Right ventricle myocardium superior (tissue), 1 donor: ENCODE data around the gene HS3ST2. TPM values are rescaled to one million over a fixed set of nuclear protein-coding genes. Genes with fewer than 3 reads are reported as not detected.
"Not testable (repeated sequence)": the region's sequence is repeated elsewhere in the genome, so short reads cannot be mapped to it uniquely, and the experiment has no call there.

Experiments used
- ATAC-seq: fragments of 200-7000 bp; cut with Tn5 transposase; one replicate; pipeline ENCODE4 v1.9.1; 2020; ENCODE audit warnings: mild to moderate bottlenecking; ENCODE audit not compliant: poor library complexity
- DNase-seq: peaks from one replicate; pipeline ENCODE4 v3.0.0-alpha.2; 2020
- intact Hi-C: fragments of 100-400 bp; cut with DNase I; formaldehyde crosslinking; loops from one replicate; pipeline ENCODE4 v1.11.2; 2022
- total RNA-seq: library from RNA; stranded (reverse); fragmentation: NEBNext Ultra II Directional; extraction: Animal tissue kit (Norgen Biotek cat#: 25700); gene quantifications from one replicate; pipeline ENCODE4 v1.2.1, GENCODE V29; 2021
- donor health status: DM: no; HTN: yes; CAD: no; lungs with severe emphysema.

Gene HS3ST2
- total RNA-seq, 1 donor from 2014 or later: 0.19 TPM

DNA sequence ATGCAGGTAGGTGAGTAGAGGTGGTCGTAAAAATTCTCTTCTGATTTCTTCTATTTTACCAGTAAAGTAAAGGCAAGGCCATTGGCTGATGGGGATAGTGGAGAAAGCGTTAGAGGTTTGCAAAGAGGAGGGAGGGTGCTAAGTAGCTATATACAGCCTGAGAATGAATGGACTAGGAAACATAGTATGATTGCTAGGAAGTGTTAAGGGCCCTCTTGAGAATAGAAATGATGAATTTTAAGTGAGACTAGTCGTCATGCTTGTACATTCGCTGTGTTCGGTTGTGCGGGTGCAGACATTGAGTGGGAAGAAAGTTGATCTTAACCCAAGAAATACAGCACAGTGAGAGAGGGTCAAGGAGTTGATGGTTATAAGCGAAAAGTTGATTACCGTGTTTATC is 7.2 kb upstream of the HS3ST2 start:
- ATAC-seq (no peak), DNase-seq (no peak)
- intact Hi-C loops: no loop called here

DNA sequence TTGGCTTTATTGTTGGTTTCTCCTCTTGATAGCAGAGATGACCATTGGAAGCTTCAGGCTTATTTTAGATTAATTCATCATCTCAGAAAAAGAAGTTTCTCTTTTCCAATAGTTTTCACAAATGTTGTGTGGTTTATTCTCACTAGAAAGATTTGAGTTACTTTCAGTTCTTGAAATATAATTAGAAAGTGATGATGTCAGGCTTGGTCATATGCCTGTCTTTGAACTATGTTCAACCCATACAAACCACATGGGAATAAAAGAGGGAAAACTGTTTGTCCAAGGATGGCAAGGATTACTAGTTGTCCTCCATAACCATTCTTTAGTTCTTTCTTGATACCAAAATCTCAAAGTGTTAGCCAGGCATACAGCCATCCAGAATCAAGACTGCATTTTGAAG is 3.7 kb upstream of the HS3ST2 start:
- DNase-seq: no peak
- ATAC-seq: no peak
- intact Hi-C loops: no loop called here

- DNase-seq: peak; percentile 61
- intact Hi-C loops: no loop called here
- peak; percentile 79 for ATAC-seq
These were observed 577 bp upstream of the HS3ST2 start for GRCh38 chr16:22813223-22813947.

DNA sequence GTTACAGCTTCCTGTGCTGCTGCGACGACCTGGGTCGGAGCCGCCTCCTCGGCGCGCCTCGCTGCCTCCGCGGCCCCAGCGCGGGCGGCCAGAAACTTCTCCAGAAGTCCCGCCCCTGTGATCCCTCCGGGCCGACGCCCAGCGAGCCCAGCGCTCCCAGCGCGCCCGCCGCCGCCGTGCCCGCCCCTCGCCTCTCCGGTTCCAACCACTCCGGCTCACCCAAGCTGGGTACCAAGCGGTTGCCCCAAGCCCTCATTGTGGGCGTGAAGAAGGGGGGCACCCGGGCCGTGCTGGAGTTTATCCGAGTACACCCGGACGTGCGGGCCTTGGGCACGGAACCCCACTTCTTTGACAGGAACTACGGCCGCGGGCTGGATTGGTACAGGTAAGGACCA is 746 bp downstream of the HS3ST2 start:
- ATAC-seq: no peak
- intact Hi-C loops: no loop called here

DNA sequence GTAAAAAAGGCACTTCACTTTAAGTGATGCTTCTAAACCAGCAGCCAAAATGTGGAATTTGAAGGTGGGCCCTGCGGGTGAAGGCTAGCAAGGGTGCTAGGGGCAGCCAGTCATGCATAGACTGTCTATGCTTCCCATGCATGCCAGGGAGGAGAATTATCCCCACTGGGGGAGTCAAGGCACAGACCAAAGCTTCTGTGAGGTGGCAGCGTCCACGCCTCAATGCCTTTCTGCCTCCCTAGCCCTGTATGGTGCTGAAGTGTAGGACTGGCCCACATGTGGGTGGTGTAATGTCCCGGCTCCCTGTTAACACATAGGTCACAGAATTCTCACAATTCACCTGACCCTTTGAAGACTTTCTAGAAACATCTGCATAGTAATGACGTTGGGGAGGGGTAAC is 1.9 kb downstream of the HS3ST2 start:
- no peak for ATAC-seq
- DNase-seq: no peak
- intact Hi-C loops: no loop called here

More for the DNA sequence above, 746 bp downstream of the HS3ST2 start:
- DNase-seq: peak; percentile 40

GRCh38 chr16:22816475-22816874 is 2.5 kb downstream of the HS3ST2 start:
- intact Hi-C loops: no loop called here
- ATAC-seq: no peak

GRCh38 chr16:22818736-22819135 is 4.8 kb downstream of the HS3ST2 start:
- intact Hi-C loops, DNase-seq, ATAC-seq: not testable (repeated sequence)

More at GRCh38 chr16:22816475-22816874, 2.5 kb downstream of the HS3ST2 start:
- no peak for DNase-seq

GRCh38 chr16:22838681-22839080 is 24.7 kb downstream of the HS3ST2 start:
- intact Hi-C loops: no loop called here
- ATAC-seq: no peak
- no peak for DNase-seq

DNA sequence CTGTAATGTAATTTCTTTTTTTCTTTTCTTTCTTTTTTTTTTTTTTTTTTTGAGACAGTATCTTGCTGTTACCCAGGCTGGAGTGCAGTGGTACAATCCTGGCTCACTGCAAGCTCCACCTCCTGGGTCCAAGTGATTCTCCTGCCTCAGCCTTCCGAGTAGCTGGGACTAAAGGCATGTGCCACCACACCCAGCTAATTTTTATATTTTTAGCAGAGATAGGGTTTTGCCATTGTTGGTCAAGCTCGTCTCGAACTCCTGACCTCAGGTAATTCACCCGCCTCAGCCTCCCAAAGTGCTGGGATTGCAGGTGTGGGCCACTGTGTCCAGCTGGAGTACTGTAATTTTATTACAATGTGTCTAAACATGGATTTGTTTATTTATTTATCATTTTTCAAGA is 28.1 kb downstream of the HS3ST2 start:
- ATAC-seq, intact Hi-C loops: not testable (repeated sequence)

GRCh38 chr16:22843122-22843521 is 29.2 kb downstream of the HS3ST2 start:
- intact Hi-C loops: no loop called here
- DNase-seq: no peak
- no peak for ATAC-seq

More for the DNA sequence above, 28.1 kb downstream of the HS3ST2 start:
- DNase-seq: not testable (repeated sequence)

GRCh38 chr16:22843856-22844255 is 29.9 kb downstream of the HS3ST2 start:
- intact Hi-C loops: no loop called here
- no peak for ATAC-seq
- DNase-seq: no peak

GRCh38 chr16:22844416-22844815 is 30.5 kb downstream of the HS3ST2 start:
- DNase-seq (no peak), ATAC-seq (no peak)
- intact Hi-C loops: no loop called here

DNA sequence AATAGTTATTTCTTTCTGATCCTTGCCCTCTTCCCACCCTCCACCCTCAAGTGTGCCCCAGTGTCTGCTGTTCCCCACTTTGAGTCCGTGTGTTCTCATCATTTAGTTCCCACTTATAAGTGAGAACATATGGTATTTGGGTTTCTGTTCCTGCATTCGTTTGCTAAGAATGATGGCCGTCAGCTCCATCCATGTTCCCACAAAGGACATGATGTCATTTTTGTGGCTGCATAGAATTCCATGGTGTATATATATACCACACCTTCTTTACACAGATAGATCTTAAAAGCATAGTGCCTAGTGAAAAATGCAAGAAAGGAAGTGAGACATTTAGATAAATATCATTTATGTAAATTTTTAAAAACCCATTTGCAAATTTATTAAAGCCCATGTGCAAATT is 33.1 kb downstream of the HS3ST2 start:
- ATAC-seq (no peak), DNase-seq (no peak)
- intact Hi-C loops: no loop called here

DNA sequence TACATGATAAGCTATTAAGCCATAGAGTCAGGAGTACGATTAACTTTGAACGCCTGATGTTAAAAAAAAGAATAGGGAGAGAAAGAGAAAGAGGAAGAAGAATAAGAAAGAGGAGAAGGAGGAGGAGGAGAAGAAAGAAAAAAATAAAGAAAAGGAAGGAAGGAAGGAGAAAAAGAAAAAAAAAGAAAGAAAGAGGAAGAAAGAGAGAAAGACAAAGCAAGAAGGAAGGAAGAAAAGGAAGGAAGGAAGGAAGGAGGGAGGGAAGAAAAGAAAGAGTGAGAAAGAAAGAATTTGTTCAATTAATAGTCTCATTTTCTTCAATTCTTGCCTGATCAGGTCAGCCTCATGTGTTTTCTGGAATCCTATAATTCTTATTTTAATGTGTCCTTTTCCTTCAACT is 33.7 kb downstream of the HS3ST2 start:
- DNase-seq (no peak), ATAC-seq (no peak)
- intact Hi-C loops: no loop called here

GRCh38 chr16:22848451-22848850 is 34.5 kb downstream of the HS3ST2 start:
- intact Hi-C loops: no loop called here
- DNase-seq (no peak), ATAC-seq (no peak)

DNA sequence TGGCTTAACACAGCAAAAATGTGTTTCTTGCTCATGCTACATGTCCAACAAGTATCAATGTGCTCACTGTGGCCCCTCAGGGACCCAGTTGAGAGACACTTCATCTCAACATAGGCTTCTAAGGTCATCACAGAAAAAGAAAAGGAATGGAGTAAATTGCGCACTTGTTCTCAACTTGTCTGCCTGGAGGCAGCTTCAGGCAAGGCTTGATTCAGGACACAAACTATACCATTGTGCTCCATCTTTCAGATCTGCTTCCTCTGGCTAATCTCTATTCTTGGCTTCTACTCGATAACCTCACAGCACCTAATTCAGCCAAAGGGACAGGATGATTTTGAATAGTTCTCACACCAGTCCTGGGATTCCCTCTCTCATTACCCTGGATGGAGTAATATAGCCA is 35.6 kb downstream of the HS3ST2 start:
- no peak for DNase-seq
- no peak for ATAC-seq
- intact Hi-C loops: no loop called here

- intact Hi-C loops: no loop called here
- no peak for DNase-seq
These were observed 41.3 kb downstream of the HS3ST2 start for GRCh38 chr16:22855231-22855630.

GRCh38 chr16:22857296-22858025 is 43.5 kb downstream of the HS3ST2 start:
- intact Hi-C loops: no loop called here
- DNase-seq: no peak
- no peak for ATAC-seq

More at GRCh38 chr16:22855231-22855630, 41.3 kb downstream of the HS3ST2 start:
- ATAC-seq: no peak

GRCh38 chr16:22859925-22860324 is 46.0 kb downstream of the HS3ST2 start:
- intact Hi-C loops: no loop called here
- ATAC-seq (no peak), DNase-seq (no peak)

DNA sequence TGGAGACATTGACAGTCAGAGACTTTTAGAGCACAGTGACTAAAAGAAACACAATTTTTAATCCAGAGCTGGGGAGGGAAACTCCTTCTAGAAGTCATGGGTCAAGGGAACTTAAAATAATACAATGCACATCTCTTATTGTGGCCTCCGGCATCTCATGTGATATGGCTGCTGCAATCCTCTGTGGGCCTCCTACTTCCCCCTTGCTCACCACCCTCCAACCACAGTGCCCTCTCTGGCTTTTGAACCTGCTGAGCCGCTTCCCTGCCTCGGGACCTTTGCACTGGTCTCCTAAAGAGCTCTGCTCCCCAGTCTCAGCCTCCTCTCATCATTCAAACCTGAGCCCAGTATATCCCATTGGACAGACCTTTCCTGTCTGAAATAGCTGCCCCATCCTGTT is 47.6 kb downstream of the HS3ST2 start:
- no peak for ATAC-seq
- DNase-seq: no peak
- intact Hi-C loops: no loop called here
